Sigmoid colon (tissue), 4 donors: Measurements from ENCODE around the gene IRX4.

Experiments used
- CTCF ChIP-seq, 4 experiments: fragments of 450-650 bp in 3 of 4; fragments of 200-600 bp in 1 of 4; IDR thresholded peaks; one replicate each; pipeline ENCODE4 v1.5.1; 2016 to 2019; ENCODE audit warnings: antibody characterized with exemption in 4 of 4, mild to moderate bottlenecking in 3 of 4, moderate library complexity in 2 of 4
- EP300 ChIP-seq, 4 donors: sonication (generic); formaldehyde crosslinking; IDR thresholded peaks; one replicate each; pipeline ENCODE4 v1.6.1; 2017; ENCODE audit warnings: antibody characterized with exemption in 4 of 4
- POLR2A ChIP-seq, 2 donors: fragments of 450-650 bp; IDR thresholded peaks; one replicate each; pipeline ENCODE4 v1.6.1; 2016; ENCODE audit warnings: antibody characterized with exemption in 2 of 2, mild to moderate bottlenecking in 2 of 2, moderate library complexity in 2 of 2
- POLR2AphosphoS5 ChIP-seq, 4 donors: sonication (generic); formaldehyde crosslinking; IDR thresholded peaks; one replicate each; pipeline ENCODE4 v1.6.1; 2017; ENCODE audit warnings: antibody characterized with exemption in 4 of 4

- TF ChIP-seq CTCF (IDR thresholded peaks at IDR 0.05) = no peak
- no peak for TF ChIP-seq POLR2A (IDR thresholded peaks at IDR 0.05)
- no peak for TF ChIP-seq POLR2AphosphoS5 (IDR thresholded peaks at IDR 0.05)
- no peak for TF ChIP-seq EP300 (IDR thresholded peaks at IDR 0.05)
Observed at GRCh38 chr5:1916041-1917001, 33.6 kb upstream of the IRX4 start.
